ENCODE data around the gene CYP46A1. TPM values are rescaled to one million over a fixed set of nuclear protein-coding genes. Genes with fewer than 3 reads are reported as not detected.

CYP46A1 gene
- total RNA-seq, 1 donor from 2014 or later, result 1.1 TPM

- Histone ChIP-seq H3K9ac (no peak overlapping the region), H2AFZ (replicated peaks) (no peak overlapping the region), H3K79me2 (ENCODE audit: low read depth) (no peaks in the 10 kb centered on the region), H3F3A (ENCODE audit: low read depth) (no peaks in the 10 kb centered on the region), H3K4me1 (peaks cover 11% of the 10 kb centered on the region), H3K4me2 (no peak overlapping the region), H4K20me1 (ENCODE audit: low read depth) (no peaks in the 10 kb centered on the region), H3K27me3 (no peaks in the 10 kb centered on the region), H3K4me3 (no peak overlapping the region), H3K9me3 (ENCODE audit: low read depth) (no peaks in the 10 kb centered on the region), H3K27ac (no peak overlapping the region), H3K36me3 (no peaks in the 10 kb centered on the region)
- Mint-ChIP-seq H3K4me3 (no peak overlapping the region), H3K27me3 (ENCODE audit: insufficient read depth, low read depth) (peaks cover 9% of the 10 kb centered on the region), H3K4me1 (peaks cover 15% of the 10 kb centered on the region), H3K9me3 (no peaks in the 10 kb centered on the region), H3K36me3 (no peaks in the 10 kb centered on the region), H3K27ac (peak overlapping the region; percentile 81)
- no peak for DNase-seq (ENCODE audit: low spot score)
- TF ChIP-seq CTCF (IDR thresholded peaks at IDR 0.05) (no peak), EZH2phosphoT487 (IDR thresholded peaks at IDR 0.05) (no peak), EZH2 (IDR thresholded peaks at IDR 0.05) (no peak)
Measured at GRCh38 chr14:99742509-99743487, 58.7 kb downstream of the CYP46A1 start.

GRCh38 chr14:99744199-99744872 lies 60.2 kb downstream of the CYP46A1 start:
- H3K9ac ChIP-seq, result no peak overlapping the region
- DNase-seq (ENCODE audit: low spot score), result peak; percentile 51
- peak; percentile 25 for TF ChIP-seq CTCF (IDR thresholded peaks at IDR 0.05)
- no peak for TF ChIP-seq EZH2phosphoT487 (IDR thresholded peaks at IDR 0.05)
- TF ChIP-seq EZH2 (IDR thresholded peaks at IDR 0.05), result no peak
- peaks cover 11% of the 10 kb centered on the region for H3K4me1 ChIP-seq
- no peak overlapping the region for H3K4me3 Mint-ChIP-seq
- H3K79me2 ChIP-seq (ENCODE audit: low read depth), result no peaks in the 10 kb centered on the region
- H3K27me3 ChIP-seq, result no peaks in the 10 kb centered on the region
- no peaks in the 10 kb centered on the region for H3K9me3 ChIP-seq (ENCODE audit: low read depth)
- H3K36me3 ChIP-seq, result no peaks in the 10 kb centered on the region
- H3K4me2 ChIP-seq, result no peak overlapping the region
- H3K4me3 ChIP-seq, result no peak overlapping the region
- no peaks in the 10 kb centered on the region for H4K20me1 ChIP-seq (ENCODE audit: low read depth)
- no peak overlapping the region for H3K27ac ChIP-seq
- no peaks in the 10 kb centered on the region for H3F3A ChIP-seq (ENCODE audit: low read depth)
- peaks cover 9% of the 10 kb centered on the region for H3K27me3 Mint-ChIP-seq (ENCODE audit: insufficient read depth, low read depth)
- H3K4me1 Mint-ChIP-seq, result peaks cover 15% of the 10 kb centered on the region
- H2AFZ ChIP-seq (replicated peaks), result no peak overlapping the region
- H3K9me3 Mint-ChIP-seq, result no peaks in the 10 kb centered on the region
- H3K27ac Mint-ChIP-seq, result no peak overlapping the region
- no peaks in the 10 kb centered on the region for H3K36me3 Mint-ChIP-seq

GRCh38 chr14:99744873-99745224 lies 60.8 kb downstream of the CYP46A1 start:
- peaks cover 10% of the 10 kb centered on the region for H3K27me3 Mint-ChIP-seq (ENCODE audit: insufficient read depth, low read depth)
- H3K36me3 Mint-ChIP-seq, result no peaks in the 10 kb centered on the region
- H3K4me2 ChIP-seq, result no peak overlapping the region
- no peaks in the 10 kb centered on the region for H3K79me2 ChIP-seq (ENCODE audit: low read depth)
- no peaks in the 10 kb centered on the region for H3K36me3 ChIP-seq
- peaks cover 16% of the 10 kb centered on the region for H3K4me1 Mint-ChIP-seq
- H3F3A ChIP-seq (ENCODE audit: low read depth), result no peaks in the 10 kb centered on the region
- no peak for DNase-seq (ENCODE audit: low spot score)
- no peak overlapping the region for H2AFZ ChIP-seq (replicated peaks)
- no peak overlapping the region for H3K27ac Mint-ChIP-seq
- H3K9me3 ChIP-seq (ENCODE audit: low read depth), result no peaks in the 10 kb centered on the region
- no peak overlapping the region for H3K27ac ChIP-seq
- no peak overlapping the region for H3K4me3 ChIP-seq
- no peaks in the 10 kb centered on the region for H4K20me1 ChIP-seq (ENCODE audit: low read depth)
- no peaks in the 10 kb centered on the region for H3K27me3 ChIP-seq
- no peak overlapping the region for H3K4me3 Mint-ChIP-seq
- no peaks in the 10 kb centered on the region for H3K9me3 Mint-ChIP-seq
- H3K4me1 ChIP-seq, result peaks cover 11% of the 10 kb centered on the region
- TF ChIP-seq EZH2phosphoT487 (IDR thresholded peaks at IDR 0.05) (no peak), CTCF (IDR thresholded peaks at IDR 0.05) (no peak), EZH2 (IDR thresholded peaks at IDR 0.05) (no peak)
- no peak overlapping the region for H3K9ac ChIP-seq

Data from neural progenitor cell (in vitro differentiated cells).